Adrenal gland (tissue), 12 donors: ENCODE data around the gene OGA. TPM values are rescaled to one million over a fixed set of nuclear protein-coding genes. Genes with fewer than 3 reads are reported as not detected.

Source experiments
- DNase-seq, 7 donors: peaks; one replicate each; pipeline ENCODE4 v3.0.0-alpha.2; 2019 to 2020
- H3K27ac ChIP-seq, 5 donors: fragments of 200-600 bp; sonication (generic) in 4 of 5; 1 replicate in 3 of 5; 2 replicates in 2 of 5; pipeline versions ENCODE4 v1.5.1 to v1.8.0; 2016 to 2020; ENCODE audit warnings: mild to moderate bottlenecking in 1 of 5
- H3K27me3 ChIP-seq: fragments of 200-600 bp; 2 replicates; pipeline ENCODE4 v1.8.0; 2021
- H3K36me3 ChIP-seq, 2 donors: fragments of 200-600 bp; replicated peaks in 1 of 2; 1 replicate in 1 of 2; 2 replicates in 1 of 2; pipeline versions ENCODE4 v1.5.1 to v1.8.0; 2018 to 2022
- H3K4me1 ChIP-seq, 2 donors: fragments of 200-600 bp; replicated peaks in 1 of 2; 1 replicate in 1 of 2; 2 replicates in 1 of 2; pipeline versions ENCODE4 v1.5.1 to v1.8.0; 2018 to 2021
- H3K4me3 ChIP-seq, 4 donors: fragments of 200-600 bp; sonication (generic) in 3 of 4; one replicate each; pipeline ENCODE4 v1.5.1; 2016 to 2018
- H3K9me3 ChIP-seq, 3 donors: fragments of 200-600 bp; sonication (generic) in 1 of 3; replicated peaks in 1 of 3; 1 replicate in 2 of 3; 2 replicates in 1 of 3; pipeline versions ENCODE4 v1.5.1 to v1.8.0; 2016 to 2021
- POLR2A ChIP-seq, 2 donors: fragments of 450-650 bp; IDR thresholded peaks; one replicate each; pipeline ENCODE4 v1.6.1; 2017; ENCODE audit warnings: antibody characterized with exemption in 2 of 2, mild to moderate bottlenecking in 2 of 2, moderate library complexity in 1 of 2
- WGBS, 4 donors: extraction: QIAGEN DNeasy Blood & Tissue Kit in 2 of 4; methylation state at CpG; one replicate each; pipeline versions ENCODE4 v1.1.5 to v1.1.7; 2013 to 2017; 5-methylcytosine and 5-hydroxymethylcytosine counted together
- intact Hi-C, 2 donors: fragments of 100-400 bp; cut with DNase I; formaldehyde crosslinking; loops; one replicate each; pipeline versions ENCODE4 v1.14.1 to v1.15.0; 2022 to 2023
- polyA plus RNA-seq, 3 donors: library from polyadenylated mRNA; stranded (reverse); fragments of 200-250 nt in 2 of 3; fragments of 350-450 nt in 1 of 3; fragmentation: Illumina TruSeq in 1 of 3; extraction: RNeasy Lipid Tissue Mini Kit (QIAGEN cat#74804) in 1 of 3; gene quantifications; one replicate each; pipeline ENCODE4 v1.2.3, GENCODE V29; 2013 to 2014
- total RNA-seq, 9 donors: library from RNA; depleted of rRNA in 4 of 9; stranded (reverse); fragments of >200 nt in 4 of 9; fragments of 120-200 nt in 1 of 9; fragmentation: NEBNext Ultra II Directional in 1 of 9; extraction: Animal tissue kit (Norgen Biotek cat#: 25700) in 1 of 9; gene quantifications; one replicate each; pipeline versions ENCODE4 v1.1.0 to v1.2.4, GENCODE V29; 2013 to 2023
- TF ChIP-seq, protein P1 (sequence below), 6 experiments: fragments of 450-650 bp in 4 of 6; fragments of 200-600 bp in 2 of 6; sonication (generic) in 1 of 6; IDR thresholded peaks; 1 replicate in 5 of 6; 2 replicates in 1 of 6; pipeline versions ENCODE4 v1.5.1 to v1.8.0; 2016 to 2021; ENCODE audit warnings: antibody characterized with exemption in 6 of 6, mild to moderate bottlenecking in 2 of 6, moderate library complexity in 1 of 6
- donor health status: healthy with polysubstance abuse.
- donor health status: Bipolar disorder and iron deficiency.
- donor health status: DM: yes; HTN: yes; CAD: no.
- donor health status: DM: no; HTN: no; CAD: no.
- donor health status: DM: no; HTN: no; CAD: no.
- donor health status: DM: yes; HTN: yes; CAD: no.

OGA gene
- total and polyA plus RNA-seq, 12 donors: 32.8 to 119 (median 72.0) TPM

DNA sequence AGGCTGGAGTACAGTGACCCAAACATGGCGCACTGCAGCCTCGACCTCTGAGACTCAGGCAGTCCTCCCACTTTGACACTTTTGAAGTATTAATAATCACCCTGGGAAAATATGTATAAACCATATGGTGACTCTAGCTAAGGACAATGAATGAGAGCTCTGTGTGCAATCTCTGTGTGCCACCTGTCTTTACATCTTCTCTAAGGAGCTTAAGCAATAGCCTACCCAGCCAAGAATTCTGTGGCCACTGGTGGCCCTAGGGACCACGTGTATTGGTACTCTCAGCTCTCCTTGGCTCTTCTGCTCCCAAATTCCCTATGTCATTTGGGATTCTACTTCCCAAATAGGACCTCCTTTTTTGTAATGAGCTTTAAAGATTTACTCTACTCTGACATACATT, 66.0 kb downstream of the OGA start:
- no peak for DNase-seq
- Histone ChIP-seq H3K27me3 (no peaks in the 10 kb centered on the region), H3K27ac (no peak overlapping the region), H3K4me1 (no peaks in the 10 kb centered on the region), H3K36me3 (no peaks in the 10 kb centered on the region), H3K9me3 (no peaks in the 10 kb centered on the region), H3K4me3 (no peak overlapping the region)
- no peak for TF ChIP-seq POLR2A (IDR thresholded peaks at IDR 0.05)
- TF ChIP-seq, protein P1, sequence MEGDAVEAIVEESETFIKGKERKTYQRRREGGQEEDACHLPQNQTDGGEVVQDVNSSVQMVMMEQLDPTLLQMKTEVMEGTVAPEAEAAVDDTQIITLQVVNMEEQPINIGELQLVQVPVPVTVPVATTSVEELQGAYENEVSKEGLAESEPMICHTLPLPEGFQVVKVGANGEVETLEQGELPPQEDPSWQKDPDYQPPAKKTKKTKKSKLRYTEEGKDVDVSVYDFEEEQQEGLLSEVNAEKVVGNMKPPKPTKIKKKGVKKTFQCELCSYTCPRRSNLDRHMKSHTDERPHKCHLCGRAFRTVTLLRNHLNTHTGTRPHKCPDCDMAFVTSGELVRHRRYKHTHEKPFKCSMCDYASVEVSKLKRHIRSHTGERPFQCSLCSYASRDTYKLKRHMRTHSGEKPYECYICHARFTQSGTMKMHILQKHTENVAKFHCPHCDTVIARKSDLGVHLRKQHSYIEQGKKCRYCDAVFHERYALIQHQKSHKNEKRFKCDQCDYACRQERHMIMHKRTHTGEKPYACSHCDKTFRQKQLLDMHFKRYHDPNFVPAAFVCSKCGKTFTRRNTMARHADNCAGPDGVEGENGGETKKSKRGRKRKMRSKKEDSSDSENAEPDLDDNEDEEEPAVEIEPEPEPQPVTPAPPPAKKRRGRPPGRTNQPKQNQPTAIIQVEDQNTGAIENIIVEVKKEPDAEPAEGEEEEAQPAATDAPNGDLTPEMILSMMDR (IDR thresholded peaks at IDR 0.05): no peak
- intact Hi-C loops: no loop called here
- 67 to 81% (median 80%) methylated on average over 3 of the region's 3 CpGs for WGBS, 4 donors

DNA sequence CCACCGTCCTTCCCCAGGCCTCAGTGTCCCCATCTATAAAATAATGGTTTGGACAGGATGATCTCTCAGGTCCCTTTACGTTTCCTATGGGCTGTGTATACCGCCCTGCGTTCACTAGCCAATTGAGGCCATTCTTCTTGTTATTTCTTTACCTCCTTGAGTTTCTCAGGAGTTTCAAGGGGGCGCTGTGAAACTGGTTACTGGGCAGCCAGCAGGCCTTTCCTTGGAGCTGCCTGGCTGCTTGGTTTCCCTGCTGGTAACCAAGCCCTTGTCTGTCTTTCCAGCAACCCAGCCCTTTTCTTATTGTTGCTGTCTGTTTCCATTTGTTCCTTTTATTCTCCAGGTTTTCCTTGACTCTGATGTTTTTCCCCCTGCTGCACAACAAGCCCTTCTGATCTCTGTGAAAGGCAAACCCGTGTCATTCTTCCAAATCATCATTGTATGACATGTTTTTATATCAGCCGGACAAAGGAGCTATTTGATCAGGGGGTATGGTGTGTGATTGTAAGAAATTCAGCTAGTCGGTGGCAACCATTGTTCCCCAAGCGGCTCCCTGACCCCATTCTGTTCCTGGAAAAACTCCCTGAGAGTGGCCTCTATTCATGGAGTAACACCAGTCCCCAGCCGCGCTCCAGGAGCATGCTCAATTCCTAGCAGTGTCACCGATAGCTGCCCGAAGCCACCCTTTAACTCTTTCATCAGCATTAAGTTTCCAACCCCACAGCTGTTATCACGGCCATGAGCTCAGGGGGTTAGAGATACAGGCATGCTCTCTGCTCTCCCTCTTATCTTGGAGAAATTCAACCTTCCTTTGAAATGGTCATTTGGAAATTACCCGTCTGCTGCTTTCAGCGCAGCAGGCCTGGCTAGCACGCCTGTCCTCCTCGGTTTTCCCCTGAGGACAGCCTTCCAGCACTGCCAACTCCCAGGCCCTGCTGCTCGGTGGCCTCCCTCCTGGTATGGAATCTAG, 68.9 kb downstream of the OGA start:
- no peak overlapping the region for H3K27ac ChIP-seq
- 76 to 80% (median 78%) methylated on average over 19 of the region's 19 CpGs for WGBS, 4 donors
- DNase-seq: peak in 1 of 7 donors; percentile 51
- no peaks in the 10 kb centered on the region for H3K27me3 ChIP-seq
- no peaks in the 10 kb centered on the region for H3K9me3 ChIP-seq
- no peak for TF ChIP-seq POLR2A (IDR thresholded peaks at IDR 0.05)
- TF ChIP-seq, protein P1 (IDR thresholded peaks at IDR 0.05): no peak
- intact Hi-C loops: no loop called here
- no peaks in the 10 kb centered on the region for H3K36me3 ChIP-seq
- no peaks in the 10 kb centered on the region for H3K4me1 ChIP-seq
- no peak overlapping the region for H3K4me3 ChIP-seq

DNA sequence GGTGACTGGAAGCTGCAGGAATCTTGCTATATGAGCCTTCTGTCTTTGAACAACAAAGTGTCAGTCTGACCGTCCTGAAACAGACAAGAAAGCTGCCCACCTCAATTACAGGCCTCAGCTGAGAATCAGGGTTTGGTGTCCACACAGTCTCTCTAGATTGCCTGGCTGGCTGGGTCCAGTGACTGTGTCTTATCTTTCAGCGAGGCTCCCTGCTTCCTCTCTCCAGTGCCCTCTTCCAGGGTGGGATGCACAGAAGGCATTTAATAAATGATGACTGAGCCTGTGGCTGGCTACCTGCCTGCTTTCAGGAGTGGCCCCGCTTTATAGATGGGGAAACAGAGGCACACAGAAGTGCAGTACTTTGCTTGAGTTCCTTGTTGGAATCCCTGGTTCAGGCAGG, 69.7 kb downstream of the OGA start:
- Histone ChIP-seq H3K4me1 (no peaks in the 10 kb centered on the region), H3K27me3 (no peaks in the 10 kb centered on the region), H3K36me3 (no peaks in the 10 kb centered on the region), H3K4me3 (no peak overlapping the region), H3K27ac (no peak overlapping the region), H3K9me3 (no peaks in the 10 kb centered on the region)
- 63 to 87% (median 82%) methylated on average over 3 of the region's 3 CpGs for WGBS, 4 donors
- DNase-seq: no peak
- intact Hi-C loops: no loop called here
- TF ChIP-seq POLR2A (IDR thresholded peaks at IDR 0.05): no peak
- TF ChIP-seq, protein P1 (IDR thresholded peaks at IDR 0.05): no peak

DNA sequence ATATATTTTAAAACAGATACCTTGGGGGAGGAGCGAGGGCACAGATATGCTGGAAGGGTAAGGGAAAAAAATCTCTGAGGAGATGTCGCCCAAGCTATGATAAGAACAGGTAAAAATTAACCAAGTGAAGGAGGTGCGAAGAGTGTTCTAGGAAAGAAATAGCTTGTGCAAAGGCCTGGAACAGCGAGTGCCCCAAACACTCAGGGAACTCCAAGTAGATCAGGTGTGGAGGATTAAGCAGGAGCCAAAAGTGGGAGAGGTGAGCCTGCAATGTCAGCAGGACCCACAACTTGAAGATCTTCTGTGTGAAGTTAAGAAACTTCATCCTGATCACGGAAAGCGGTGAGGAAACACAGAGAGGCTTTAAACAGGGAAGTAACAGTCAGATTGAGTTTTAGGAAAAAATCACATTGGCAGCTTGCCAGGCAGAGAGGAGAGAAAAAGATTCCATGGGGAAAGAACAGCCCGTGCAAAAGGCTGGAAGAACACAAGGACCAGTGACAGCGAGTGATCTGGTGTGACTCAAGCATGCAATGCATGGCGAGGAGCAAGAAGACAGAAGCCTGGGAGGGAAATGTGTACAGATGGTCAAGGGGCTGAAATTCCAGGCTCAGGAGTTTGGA, 73.1 kb downstream of the OGA start:
- TF ChIP-seq POLR2A (IDR thresholded peaks at IDR 0.05): no peak
- Histone ChIP-seq H3K27me3 (no peaks in the 10 kb centered on the region), H3K4me1 (no peaks in the 10 kb centered on the region), H3K36me3 (no peaks in the 10 kb centered on the region), H3K27ac (no peak overlapping the region), H3K4me3 (no peak overlapping the region), H3K9me3 (no peaks in the 10 kb centered on the region)
- DNase-seq: no peak
- 75 to 79% (median 76%) methylated on average over 9 of the region's 9 CpGs for WGBS, 4 donors
- intact Hi-C loops: no loop called here
